Neural cell (in vitro differentiated cells): ENCODE data around the gene ICE1. TPM values are rescaled to one million over a fixed set of nuclear protein-coding genes. Genes with fewer than 3 reads are reported as not detected.

Experiments used
- H2AFZ ChIP-seq: fragments of 200-600, 300-800 bp; sonication (generic), shearing (Covaris generic); 2 replicates; pipeline ENCODE4 v1.6.0; 2014; ENCODE audit warnings: low read depth, mild to moderate bottlenecking, antibody characterized with exemption, low read length, moderate library complexity
- H3F3A ChIP-seq: fragments of 200-600 bp; shearing (Covaris generic); 2 replicates; pipeline ENCODE4 v1.6.1; 2016; ENCODE audit warnings: mild to moderate bottlenecking, moderate library complexity, mixed read lengths, antibody characterized with exemption, low read length; ENCODE audit not compliant: insufficient read depth, poor library complexity, severe bottlenecking
- H3K27ac ChIP-seq: fragments of 200-600, 300-800 bp; sonication (generic), shearing (Covaris generic); 2 replicates; pipeline ENCODE4 v1.5.1; 2014; ENCODE audit warnings: mild to moderate bottlenecking, low read length, moderate library complexity
- H3K27me3 ChIP-seq: fragments of 300-800, 200-600 bp; sonication (generic), shearing (Covaris generic); 2 replicates; pipeline ENCODE4 v1.6.0; 2014; ENCODE audit warnings: mild to moderate bottlenecking, low read depth, low read length, moderate library complexity; ENCODE audit not compliant: insufficient read depth
- H3K36me3 ChIP-seq: fragments of 300-800, 200-600 bp; sonication (generic), shearing (Covaris generic); 2 replicates; pipeline ENCODE4 v1.5.1; 2014; ENCODE audit warnings: mild to moderate bottlenecking, antibody characterized with exemption, low read length, moderate library complexity; ENCODE audit not compliant: insufficient read depth
- H3K4me2 ChIP-seq: fragments of 300-800, 200-600 bp; sonication (generic), shearing (Covaris generic); 2 replicates; pipeline ENCODE4 v1.6.0; 2014; ENCODE audit warnings: mild to moderate bottlenecking, low read length
- H3K4me3 ChIP-seq: fragments of 300-800, 200-600 bp; sonication (generic), shearing (Covaris generic); 2 replicates; pipeline ENCODE4 v1.5.1; 2014; ENCODE audit warnings: mild to moderate bottlenecking, low read length, moderate library complexity
- H3K79me2 ChIP-seq: fragments of 200-600 bp; shearing (Covaris generic); replicated peaks from 2 replicates; pipeline ENCODE4 v1.6.0; 2014; ENCODE audit warnings: mild to moderate bottlenecking, low read length, moderate library complexity; ENCODE audit not compliant: insufficient read depth
- H3K9ac ChIP-seq: fragments of 300-800, 200-600 bp; sonication (generic), shearing (Covaris generic); 2 replicates; pipeline ENCODE4 v1.6.1; 2016; ENCODE audit warnings: mild to moderate bottlenecking, low read length, mixed read lengths
- H3K9me2 ChIP-seq: fragments of 200-600 bp; shearing (Covaris generic); 2 replicates; pipeline ENCODE4 v1.6.1; 2016; ENCODE audit warnings: mild to moderate bottlenecking, low read length, mixed read lengths; ENCODE audit not compliant: insufficient read depth
- H3K9me3 ChIP-seq: fragments of 200-600, 300-800 bp; sonication (generic), shearing (Covaris generic); 2 replicates; pipeline ENCODE4 v1.6.1; 2016; ENCODE audit warnings: mild to moderate bottlenecking, mixed run types, low read length, moderate library complexity, mixed read lengths
- H4K20me1 ChIP-seq: fragments of 200-600 bp; shearing (Covaris generic); 2 replicates; pipeline ENCODE4 v1.6.1; 2016; ENCODE audit warnings: mild to moderate bottlenecking, mixed run types; ENCODE audit not compliant: insufficient read depth
- CTCF ChIP-seq: fragments of 450-650 bp; IDR thresholded peaks from 2 replicates; pipeline ENCODE4 v1.5.1; 2014; ENCODE audit warnings: antibody characterized with exemption, mild to moderate bottlenecking, moderate library complexity; ENCODE audit not compliant: poor library complexity, severe bottlenecking
- EP300 ChIP-seq: fragments of 450-650 bp; conservative IDR thresholded peaks from 2 replicates; pipeline ENCODE4 v1.6.1; 2014; ENCODE audit warnings: antibody characterized with exemption, mild to moderate bottlenecking, moderate library complexity; ENCODE audit not compliant: poor library complexity, severe bottlenecking
- EZH2 ChIP-seq: fragments of 200-600, 300-800 bp; shearing (Covaris generic), sonication (generic); IDR thresholded peaks from 2 replicates; pipeline ENCODE4 v1.6.1; 2014; ENCODE audit warnings: antibody characterized with exemption, low read length, borderline replicate concordance, mild to moderate bottlenecking; ENCODE audit not compliant: insufficient read depth, poor library complexity, severe bottlenecking
- MXI1 ChIP-seq: fragments of 450-650 bp; conservative IDR thresholded peaks from 2 replicates; pipeline ENCODE4 v1.6.1; 2014; ENCODE audit warnings: antibody characterized with exemption, mild to moderate bottlenecking; ENCODE audit not compliant: poor library complexity, severe bottlenecking
- POLR2AphosphoS5 ChIP-seq: IDR thresholded peaks from 2 replicates; pipeline ENCODE4 v1.6.1; 2012
- RAD21 ChIP-seq: fragments of 450-650 bp; conservative IDR thresholded peaks from 2 replicates; pipeline ENCODE4 v1.6.1; 2014; ENCODE audit warnings: antibody characterized with exemption, mild to moderate bottlenecking, moderate library complexity
- REST ChIP-seq: IDR thresholded peaks from 2 replicates; pipeline ENCODE4 v1.6.1; 2012; ENCODE audit warnings: borderline replicate concordance
- SMC3 ChIP-seq: fragments of 450-650 bp; conservative IDR thresholded peaks from 2 replicates; pipeline ENCODE4 v1.6.1; 2014; ENCODE audit warnings: antibody characterized with exemption, mild to moderate bottlenecking, moderate library complexity; ENCODE audit not compliant: poor library complexity
- TAF1 ChIP-seq: IDR thresholded peaks from 2 replicates; pipeline ENCODE4 v1.6.1; 2012; ENCODE audit warnings: low read depth
- polyA plus RNA-seq: library from polyadenylated mRNA; depleted of rRNA; stranded (reverse); fragments of >200 nt; gene quantifications from 2 replicates; pipeline ENCODE4 v1.2.3, GENCODE V29; 2014

Gene ICE1
- polyA plus RNA-seq, 1 donor from 2014 or later = 22.1 TPM

GRCh38 chr5:5521478-5521877, 99.0 kb downstream of the ICE1 start:
- no peak overlapping the region for H3K4me2 ChIP-seq
- no peak overlapping the region for H2AFZ ChIP-seq
- H3K79me2 ChIP-seq = no peaks in the 10 kb centered on the region
- H4K20me1 ChIP-seq = no peaks in the 10 kb centered on the region
- no peaks in the 10 kb centered on the region for H3K9me2 ChIP-seq
- no peak overlapping the region for H3K9ac ChIP-seq
- TF ChIP-seq REST (no peak), MXI1 (no peak), TAF1 (no peak), EP300 (no peak), EZH2 (no peak), POLR2AphosphoS5 (no peak), SMC3 (no peak), RAD21 (no peak)
- H3K36me3 ChIP-seq = no peaks in the 10 kb centered on the region
- H3F3A ChIP-seq = no peaks in the 10 kb centered on the region
- no peak overlapping the region for H3K27ac ChIP-seq
- H3K4me3 ChIP-seq = no peak overlapping the region
- no peaks in the 10 kb centered on the region for H3K27me3 ChIP-seq
- H3K9me3 ChIP-seq = no peaks in the 10 kb centered on the region

GRCh38 chr5:5522336-5522735, 99.9 kb downstream of the ICE1 start:
- no peak overlapping the region for H3K9ac ChIP-seq
- no peaks in the 10 kb centered on the region for H3F3A ChIP-seq
- no peaks in the 10 kb centered on the region for H4K20me1 ChIP-seq
- TF ChIP-seq SMC3 = no peak
- TF ChIP-seq MXI1 = no peak
- no peak for TF ChIP-seq EP300
- no peak for TF ChIP-seq CTCF
- TF ChIP-seq REST = no peak
- TF ChIP-seq POLR2AphosphoS5 = no peak
- no peak for TF ChIP-seq RAD21
- no peak for TF ChIP-seq TAF1
- TF ChIP-seq EZH2 = no peak
- H3K79me2 ChIP-seq = no peaks in the 10 kb centered on the region
- no peaks in the 10 kb centered on the region for H3K27me3 ChIP-seq
- no peak overlapping the region for H3K27ac ChIP-seq
- H2AFZ ChIP-seq = no peak overlapping the region
- no peak overlapping the region for H3K4me2 ChIP-seq
- H3K9me3 ChIP-seq = no peaks in the 10 kb centered on the region
- H3K4me3 ChIP-seq = no peak overlapping the region
- no peaks in the 10 kb centered on the region for H3K36me3 ChIP-seq
- no peaks in the 10 kb centered on the region for H3K9me2 ChIP-seq
